Transverse colon (tissue), 4 donors: ENCODE results near the gene ADK.
A peak's percentile ranks its signal among the peaks of the same experiment; 100 is the strongest.

Source experiments
- CTCF ChIP-seq, 5 experiments: fragments of 200-600 bp in 3 of 5; fragments of 450-650 bp in 2 of 5; sonication (generic) in 3 of 5; IDR thresholded peaks; 1 replicate in 2 of 5; 2 replicates in 3 of 5; pipeline ENCODE4 v1.5.1; 2016 to 2017; ENCODE audit warnings: antibody characterized with exemption in 5 of 5, inconsistent platforms in 3 of 5, mild to moderate bottlenecking in 2 of 5, moderate library complexity in 1 of 5
- EP300 ChIP-seq: sonication (generic); formaldehyde crosslinking; IDR thresholded peaks from one replicate; pipeline ENCODE4 v1.6.1; 2017; ENCODE audit warnings: antibody characterized with exemption, low read depth
- POLR2A ChIP-seq: fragments of 450-650 bp; IDR thresholded peaks from one replicate; pipeline ENCODE4 v1.6.1; 2016; ENCODE audit warnings: antibody characterized with exemption, mild to moderate bottlenecking, moderate library complexity
- POLR2AphosphoS5 ChIP-seq, 3 donors: sonication (generic); formaldehyde crosslinking; IDR thresholded peaks; one replicate each; pipeline ENCODE4 v1.6.1; 2016; ENCODE audit warnings: antibody characterized with exemption in 3 of 3

GRCh38 chr10:74150204-74150989, 624 bp upstream of the ADK start, which contains the start of gene AP3M1:
- TF ChIP-seq CTCF (IDR thresholded peaks at IDR 0.05) (no peak), POLR2A (peak; percentile 28), EP300 (no peak), POLR2AphosphoS5 (IDR thresholded peaks at IDR 0.05) (no peak)
